Upper lobe of left lung (tissue), 6 donors: ENCODE measurements around the gene DNMT3A. TPM values are rescaled to one million over a fixed set of nuclear protein-coding genes. Genes with fewer than 3 reads are reported as not detected.

ENCODE experiments used
- ATAC-seq, 2 donors: fragments of 200-7000 bp; cut with Tn5 transposase; one replicate each; pipeline ENCODE4 v1.9.1; 2022; ENCODE audit warnings: mild to moderate bottlenecking in 2 of 2, moderate library complexity in 2 of 2; ENCODE audit not compliant: low FRiP score in 2 of 2
- DNase-seq, 2 donors: peaks; one replicate each; pipeline ENCODE4 v3.0.0-alpha.2; 2019 to 2020
- H3K27ac ChIP-seq, 4 donors: fragments of 200-600 bp; sonication (generic); one replicate each; pipeline ENCODE4 v1.5.1; 2016 to 2019
- H3K27me3 ChIP-seq, 4 donors: fragments of 200-600 bp; sonication (generic); one replicate each; pipeline ENCODE4 v1.5.1; 2017 to 2019
- H3K36me3 ChIP-seq, 4 donors: fragments of 200-600 bp; sonication (generic); one replicate each; pipeline ENCODE4 v1.5.1; 2016 to 2019
- H3K4me1 ChIP-seq, 4 donors: fragments of 200-600 bp; sonication (generic); one replicate each; pipeline ENCODE4 v1.5.1; 2018 to 2019
- H3K4me3 ChIP-seq, 4 donors: fragments of 200-600 bp; sonication (generic); one replicate each; pipeline ENCODE4 v1.5.1; 2017 to 2019; ENCODE audit warnings: mild to moderate bottlenecking in 2 of 4, moderate library complexity in 1 of 4
- H3K9me3 ChIP-seq, 4 donors: fragments of 200-600 bp; sonication (generic); one replicate each; pipeline ENCODE4 v1.5.1; 2018 to 2019
- EP300 ChIP-seq, 4 donors: sonication (generic); formaldehyde crosslinking; IDR thresholded peaks; one replicate each; pipeline ENCODE4 v1.5.1; 2017; ENCODE audit warnings: antibody characterized with exemption in 4 of 4, control low read depth in 2 of 4
- POLR2A ChIP-seq, 4 donors: fragments of 450-650 bp; IDR thresholded peaks; one replicate each; pipeline ENCODE4 v1.5.1; 2016 to 2017; ENCODE audit warnings: antibody characterized with exemption in 4 of 4, mild to moderate bottlenecking in 2 of 4
- POLR2AphosphoS5 ChIP-seq, 2 donors: sonication (generic); formaldehyde crosslinking; IDR thresholded peaks; one replicate each; pipeline ENCODE4 v1.5.1; 2017; ENCODE audit warnings: antibody characterized with exemption in 2 of 2
- WGBS, 2 donors: methylation state at CpG; one replicate each; pipeline ENCODE4 v1.1.5; 2017 to 2018; 5-methylcytosine and 5-hydroxymethylcytosine counted together
- total RNA-seq, 6 donors: library from RNA; depleted of rRNA in 4 of 6; stranded (reverse); fragments of >200 nt in 4 of 6; gene quantifications; one replicate each; pipeline versions ENCODE4 v1.1.0 to v1.2.1, GENCODE V29; 2016 to 2021
- TF ChIP-seq, protein P1 (sequence below), 6 experiments: fragments of 450-650 bp in 4 of 6; fragments of 200-600 bp in 2 of 6; sonication (generic) in 2 of 6; IDR thresholded peaks; one replicate each; pipeline ENCODE4 v1.5.1; 2016 to 2019; ENCODE audit warnings: antibody characterized with exemption in 6 of 6
- donor health status: DM: no; HTN: no; CAD: no; lungs with moderate emphysema.
- donor health status: DM: no; HTN: yes; CAD: no; lungs with severe emphysema.

The DNMT3A gene
- total RNA-seq, 6 donors from 2014 or later, result 7.8 to 49.2 (median 30.4) TPM

DNA sequence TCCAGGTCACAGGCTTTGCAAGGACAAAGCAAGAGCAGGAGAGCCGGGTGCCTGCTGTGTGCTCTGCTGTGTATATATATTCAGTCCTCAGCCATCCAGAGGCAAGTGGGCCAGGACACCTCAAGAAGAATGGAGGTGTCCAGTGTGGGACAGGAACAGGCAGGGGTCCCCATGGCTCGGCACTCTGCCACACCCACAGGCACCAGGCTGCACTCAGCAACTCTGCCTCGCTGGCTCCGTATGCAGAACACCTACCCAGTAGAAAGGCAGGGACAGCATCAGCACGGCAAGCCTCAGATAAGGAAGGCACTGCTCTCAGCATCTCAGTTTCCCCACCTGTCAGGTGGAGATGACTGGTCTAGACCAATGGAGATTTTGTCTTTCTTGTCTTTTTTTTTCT lies 57.8 kb downstream of the DNMT3A start:
- H3K9me3 ChIP-seq, result no peaks in the 10 kb centered on the region
- peaks cover 18 to 26% (median 23%) of the 10 kb centered on the region in 4 donors for H3K4me1 ChIP-seq
- no peaks in the 10 kb centered on the region for H3K27me3 ChIP-seq
- 82 to 92% methylated on average over 5 of the region's 5 CpGs for WGBS, 2 donors
- H3K4me3 ChIP-seq, result no peak overlapping the region
- DNase-seq (no peak), ATAC-seq (no peak)
- no peak overlapping the region for H3K27ac ChIP-seq
- peaks cover 0 to 24% (median 9%) of the 10 kb centered on the region in 4 donors for H3K36me3 ChIP-seq
- TF ChIP-seq POLR2AphosphoS5 (IDR thresholded peaks at IDR 0.05), result no peak
- TF ChIP-seq, protein P1, sequence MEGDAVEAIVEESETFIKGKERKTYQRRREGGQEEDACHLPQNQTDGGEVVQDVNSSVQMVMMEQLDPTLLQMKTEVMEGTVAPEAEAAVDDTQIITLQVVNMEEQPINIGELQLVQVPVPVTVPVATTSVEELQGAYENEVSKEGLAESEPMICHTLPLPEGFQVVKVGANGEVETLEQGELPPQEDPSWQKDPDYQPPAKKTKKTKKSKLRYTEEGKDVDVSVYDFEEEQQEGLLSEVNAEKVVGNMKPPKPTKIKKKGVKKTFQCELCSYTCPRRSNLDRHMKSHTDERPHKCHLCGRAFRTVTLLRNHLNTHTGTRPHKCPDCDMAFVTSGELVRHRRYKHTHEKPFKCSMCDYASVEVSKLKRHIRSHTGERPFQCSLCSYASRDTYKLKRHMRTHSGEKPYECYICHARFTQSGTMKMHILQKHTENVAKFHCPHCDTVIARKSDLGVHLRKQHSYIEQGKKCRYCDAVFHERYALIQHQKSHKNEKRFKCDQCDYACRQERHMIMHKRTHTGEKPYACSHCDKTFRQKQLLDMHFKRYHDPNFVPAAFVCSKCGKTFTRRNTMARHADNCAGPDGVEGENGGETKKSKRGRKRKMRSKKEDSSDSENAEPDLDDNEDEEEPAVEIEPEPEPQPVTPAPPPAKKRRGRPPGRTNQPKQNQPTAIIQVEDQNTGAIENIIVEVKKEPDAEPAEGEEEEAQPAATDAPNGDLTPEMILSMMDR (IDR thresholded peaks at IDR 0.05), result no peak
- no peak for TF ChIP-seq POLR2A (IDR thresholded peaks at IDR 0.05)
- no peak for TF ChIP-seq EP300 (IDR thresholded peaks at IDR 0.05)

- no peak overlapping the region for H3K27ac ChIP-seq
- no peaks in the 10 kb centered on the region for H3K27me3 ChIP-seq
- TF ChIP-seq POLR2A (IDR thresholded peaks at IDR 0.05) (no peak), POLR2AphosphoS5 (IDR thresholded peaks at IDR 0.05) (no peak)
- TF ChIP-seq, protein P1 (IDR thresholded peaks at IDR 0.05), result no peak
Observed at GRCh38 chr2:25281941-25282340, 59.8 kb downstream of the DNMT3A start.

DNA sequence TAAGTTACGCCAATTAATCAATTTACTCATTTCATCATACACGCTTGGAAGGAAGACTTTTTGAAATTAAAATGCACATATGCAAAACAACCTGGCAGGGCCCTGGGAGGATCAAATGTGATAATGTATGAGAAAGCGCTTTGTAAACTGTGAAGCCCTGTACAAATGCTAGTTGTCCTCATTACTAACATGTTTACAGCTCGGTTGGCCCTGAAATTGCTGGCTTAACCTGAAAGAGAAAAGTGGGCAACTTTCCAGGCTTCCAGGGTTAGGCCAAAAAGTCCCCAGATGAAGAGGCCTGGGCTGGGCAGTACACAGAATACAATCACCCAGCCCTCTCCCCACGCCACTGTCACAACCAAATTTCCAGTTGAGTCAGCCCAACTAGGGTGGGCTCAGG lies 60.2 kb downstream of the DNMT3A start:
- peaks cover 36 to 48% (median 44%) of the 10 kb centered on the region in 4 donors for H3K4me1 ChIP-seq
- H3K4me3 ChIP-seq, result no peak overlapping the region
- TF ChIP-seq, protein P1 (IDR thresholded peaks at IDR 0.05), result no peak
- TF ChIP-seq EP300 (IDR thresholded peaks at IDR 0.05) (no peak), POLR2AphosphoS5 (IDR thresholded peaks at IDR 0.05) (no peak), POLR2A (IDR thresholded peaks at IDR 0.05) (no peak)
- peaks cover 0 to 24% (median 9%) of the 10 kb centered on the region in 4 donors for H3K36me3 ChIP-seq
- H3K9me3 ChIP-seq, result no peaks in the 10 kb centered on the region
- DNase-seq (no peak), ATAC-seq (no peak)
- no peak overlapping the region for H3K27ac ChIP-seq
- no peaks in the 10 kb centered on the region for H3K27me3 ChIP-seq
- 80% methylated on average over 4 to 5 of the region's 5 CpGs for WGBS, 2 donors

More at GRCh38 chr2:25281941-25282340, 59.8 kb downstream of the DNMT3A start:
- ATAC-seq (no peak), DNase-seq (no peak)
- no peak overlapping the region for H3K4me3 ChIP-seq
- WGBS, 2 donors, result 86 to 89% methylated on average over 8 of the region's 8 CpGs
- H3K4me1 ChIP-seq, result peaks cover 31 to 44% (median 42%) of the 10 kb centered on the region in 4 donors
- H3K9me3 ChIP-seq, result no peaks in the 10 kb centered on the region
- H3K36me3 ChIP-seq, result peaks cover 0 to 24% (median 9%) of the 10 kb centered on the region in 4 donors

GRCh38 chr2:25280051-25280687 lies 61.6 kb downstream of the DNMT3A start:
- DNase-seq (no peak), ATAC-seq (peak; percentile 26 to 35)
- Histone ChIP-seq H3K4me3 (no peak overlapping the region), H3K4me1 (peaks cover 38 to 48% (median 42%) of the 10 kb centered on the region in 4 donors), H3K36me3 (peaks cover 0 to 24% (median 9%) of the 10 kb centered on the region in 4 donors), H3K9me3 (no peaks in the 10 kb centered on the region), H3K27ac (peak overlapping the region in 2 of 4 donors; percentile 86 to 87), H3K27me3 (no peaks in the 10 kb centered on the region)
- TF ChIP-seq POLR2A (IDR thresholded peaks at IDR 0.05) (no peak), POLR2AphosphoS5 (IDR thresholded peaks at IDR 0.05) (no peak), EP300 (IDR thresholded peaks at IDR 0.05) (no peak)
- TF ChIP-seq, protein P1 (IDR thresholded peaks at IDR 0.05), result no peak
- WGBS, 2 donors, result 84 to 92% methylated on average over 10 of the region's 10 CpGs
